Spleen (tissue), 11 donors: Measurements from ENCODE around the gene SHC2. TPM values are rescaled to one million over a fixed set of nuclear protein-coding genes. Genes with fewer than 3 reads are reported as not detected.

Experiments used
- DNase-seq: peaks from one replicate; pipeline ENCODE4 v3.0.0-alpha.2; 2020
- H3K27ac ChIP-seq, 8 donors: fragments of 200-600 bp; sonication (generic) in 7 of 8; 1 replicate in 4 of 8; 2 replicates in 4 of 8; pipeline versions ENCODE4 v1.5.0 to v1.8.0; 2016 to 2021; ENCODE audit warnings: inconsistent platforms in 4 of 8, mild to moderate bottlenecking in 4 of 8, moderate library complexity in 1 of 8
- H3K27me3 ChIP-seq, 7 donors: fragments of 200-600 bp; sonication (generic) in 6 of 7; replicated peaks in 1 of 7; 1 replicate in 4 of 7; 2 replicates in 3 of 7; pipeline versions ENCODE4 v1.5.0 to v1.8.0; 2016 to 2021; ENCODE audit warnings: inconsistent platforms in 3 of 7, mild to moderate bottlenecking in 1 of 7
- H3K36me3 ChIP-seq, 6 donors: fragments of 200-600 bp; sonication (generic) in 5 of 6; 1 replicate in 4 of 6; 2 replicates in 2 of 6; pipeline versions ENCODE4 v1.5.0 to v1.8.0; 2016 to 2021; ENCODE audit warnings: inconsistent platforms in 2 of 6
- H3K4me1 ChIP-seq, 6 donors: fragments of 200-600 bp; sonication (generic) in 5 of 6; 1 replicate in 3 of 6; 2 replicates in 3 of 6; pipeline versions ENCODE4 v1.5.0 to v1.8.0; 2016 to 2021; ENCODE audit warnings: inconsistent platforms in 3 of 6
- H3K4me3 ChIP-seq, 8 donors: fragments of 200-600 bp; sonication (generic) in 7 of 8; 1 replicate in 4 of 8; 2 replicates in 4 of 8; pipeline versions ENCODE4 v1.5.0 to v1.8.0; 2016 to 2021; ENCODE audit warnings: inconsistent platforms in 4 of 8, mild to moderate bottlenecking in 4 of 8, moderate library complexity in 2 of 8
- H3K9me3 ChIP-seq, 8 donors: fragments of 200-600 bp; sonication (generic) in 7 of 8; 1 replicate in 4 of 8; 2 replicates in 4 of 8; pipeline versions ENCODE4 v1.5.0 to v1.8.0; 2016 to 2021; ENCODE audit warnings: inconsistent platforms in 4 of 8
- CTCF ChIP-seq, 11 experiments: fragments of 200-600 bp in 7 of 11; fragments of 450-650 bp in 4 of 11; sonication (generic) in 4 of 11; IDR thresholded peaks in 8 of 11; conservative IDR thresholded peaks in 3 of 11; 1 replicate in 7 of 11; 2 replicates in 4 of 11; pipeline versions ENCODE4 v1.4.0 to v1.8.0; 2016 to 2021; ENCODE audit warnings: antibody characterized with exemption in 11 of 11, inconsistent platforms in 4 of 11, mild to moderate bottlenecking in 1 of 11
- POLR2A ChIP-seq, 3 donors: fragments of 450-650 bp; IDR thresholded peaks; one replicate each; pipeline ENCODE4 v1.5.1; 2017; ENCODE audit warnings: antibody characterized with exemption in 3 of 3, mild to moderate bottlenecking in 1 of 3
- POLR2AphosphoS5 ChIP-seq, 3 donors: sonication (generic); formaldehyde crosslinking; IDR thresholded peaks; one replicate each; pipeline ENCODE4 v1.5.1; 2017; ENCODE audit warnings: antibody characterized with exemption in 3 of 3
- WGBS, 5 donors: extraction: QIAGEN DNeasy Blood & Tissue Kit in 3 of 5; methylation state at CpG; one replicate each; pipeline versions ENCODE4 v1.1.5 to v1.1.7; 2013 to 2018; 5-methylcytosine and 5-hydroxymethylcytosine counted together
- intact Hi-C: fragments of 100-400 bp; cut with DNase I; formaldehyde crosslinking; loops from one replicate; pipeline ENCODE4 v1.15.0; 2023; ENCODE audit warnings: low total_unique reads
- polyA plus RNA-seq, 3 donors: library from polyadenylated mRNA; stranded (reverse); fragments of 200-250 nt; gene quantifications; one replicate each; pipeline ENCODE4 v1.2.1, GENCODE V29; 2013
- total RNA-seq, 7 donors: library from RNA; depleted of rRNA in 3 of 7; stranded (reverse); fragments of >200 nt in 3 of 7; fragmentation: NEBNext Ultra II Directional in 4 of 7; extraction: Animal tissue kit (Norgen Biotek cat#: 25700) in 4 of 7; gene quantifications; one replicate each; pipeline versions ENCODE4 v1.1.0 to v1.2.1, GENCODE V29; 2016 to 2021
- donor health status: healthy with polysubstance abuse.
- donor health status: DM: no; HTN: no; CAD: no; lungs with moderate emphysema.
- donor health status: DM: no; HTN: no; CAD: no.
- donor health status: Bipolar disorder and iron deficiency.
- donor health status: healthy.
- donor health status: DM: no; HTN: no; CAD: no.
- donor health status: DM: yes; HTN: yes; CAD: no.

Gene SHC2
- total and polyA plus RNA-seq, 10 donors: 19.6 to 123 (median 45.2) TPM

- no peak overlapping the region for H3K27ac ChIP-seq
- peaks cover 5 to 57% (median 31%) of the 10 kb centered on the region in 6 donors for H3K4me1 ChIP-seq
- intact Hi-C loops: no loop called here
- H3K4me3 ChIP-seq: peak overlapping the region in 3 of 8 donors; percentile 7 to 51 (median 18)
- TF ChIP-seq CTCF (IDR thresholded peaks at IDR 0.05 in 8 of 11, conservative IDR thresholded peaks at IDR 0.05 in 3 of 11) (no peak), POLR2A (IDR thresholded peaks at IDR 0.05) (no peak), POLR2AphosphoS5 (IDR thresholded peaks at IDR 0.05) (no peak)
- H3K27me3 ChIP-seq: peaks cover 8 to 58% (median 26%) of the 10 kb centered on the region in 7 donors
- no peaks in the 10 kb centered on the region for H3K36me3 ChIP-seq
- WGBS, 5 donors: 0 to 4% (median 2%) methylated on average over 6 to 36 of the region's 36 CpGs
- DNase-seq: peak; percentile 78
- H3K9me3 ChIP-seq: no peaks in the 10 kb centered on the region
These were observed 36.6 kb upstream of the SHC2 start for GRCh38 chr19:497491-497868.

DNA sequence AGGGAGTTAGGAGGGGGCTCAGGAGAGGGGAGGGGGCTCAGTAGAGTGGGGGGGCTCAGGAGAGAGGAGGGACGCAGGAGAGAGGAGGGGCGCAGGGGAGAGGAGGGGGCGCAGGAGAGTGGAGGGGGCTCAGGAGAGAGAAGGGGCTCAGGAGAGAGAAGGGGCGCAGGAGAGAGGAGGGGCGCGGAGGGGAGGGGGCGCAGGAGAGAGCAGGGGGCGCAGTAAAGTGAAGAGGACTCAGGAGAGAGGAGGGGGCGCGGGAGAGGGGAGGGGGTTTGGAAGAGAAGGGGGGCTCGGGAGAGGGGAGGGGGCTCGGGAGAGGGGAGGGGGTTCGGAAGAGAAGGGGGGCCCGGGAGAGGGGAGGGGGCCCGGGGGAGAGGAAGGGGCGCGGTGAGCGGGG lies 36.2 kb upstream of the SHC2 start:
- DNase-seq: no peak
- H3K36me3 ChIP-seq: no peaks in the 10 kb centered on the region
- H3K9me3 ChIP-seq: no peaks in the 10 kb centered on the region
- no peak for TF ChIP-seq CTCF (IDR thresholded peaks at IDR 0.05 in 8 of 11, conservative IDR thresholded peaks at IDR 0.05 in 3 of 11)
- H3K4me1 ChIP-seq: peaks cover 5 to 52% (median 31%) of the 10 kb centered on the region in 6 donors
- 6 to 13% (median 13%) methylated on average over 6 to 18 of the region's 18 CpGs for WGBS, 5 donors
- no peak overlapping the region for H3K27ac ChIP-seq
- H3K4me3 ChIP-seq: peak overlapping the region in 1 of 8 donors; percentile 51
- peaks cover 8 to 58% (median 26%) of the 10 kb centered on the region in 7 donors for H3K27me3 ChIP-seq
- intact Hi-C loops: no loop called here

- Histone ChIP-seq H3K4me3 (peak within 1 kb of the TSS in 2 of 8 donors; percentile 18 to 51), H3K9me3 (no peaks in the 10 kb centered on the region), H3K4me1 (peaks cover 5 to 51% (median 31%) of the 10 kb centered on the region in 6 donors), H3K27me3 (peaks cover 8 to 58% (median 26%) of the 10 kb centered on the region in 7 donors), H3K36me3 (no peaks in the 10 kb centered on the region), H3K27ac (peak within 1 kb of the TSS in 4 of 8 donors; percentile 24 to 52 (median 46))
- intact Hi-C loops: no loop called here
- no peak for DNase-seq
- TF ChIP-seq POLR2A (IDR thresholded peaks at IDR 0.05) (no peak), CTCF (IDR thresholded peaks at IDR 0.05 in 8 of 11, conservative IDR thresholded peaks at IDR 0.05 in 3 of 11) (no peak), POLR2AphosphoS5 (IDR thresholded peaks at IDR 0.05) (no peak)
- 10 to 15% (median 12%) methylated on average over 16 to 33 of the region's 33 CpGs for WGBS, 5 donors
These were observed 35.4 kb upstream of the SHC2 start, which contains the start of gene MADCAM1 for GRCh38 chr19:496112-496665. MADCAM1 (plus strand) TSS chr19:496486; CDS start chr19:496500, 14 bp downstream.

DNA sequence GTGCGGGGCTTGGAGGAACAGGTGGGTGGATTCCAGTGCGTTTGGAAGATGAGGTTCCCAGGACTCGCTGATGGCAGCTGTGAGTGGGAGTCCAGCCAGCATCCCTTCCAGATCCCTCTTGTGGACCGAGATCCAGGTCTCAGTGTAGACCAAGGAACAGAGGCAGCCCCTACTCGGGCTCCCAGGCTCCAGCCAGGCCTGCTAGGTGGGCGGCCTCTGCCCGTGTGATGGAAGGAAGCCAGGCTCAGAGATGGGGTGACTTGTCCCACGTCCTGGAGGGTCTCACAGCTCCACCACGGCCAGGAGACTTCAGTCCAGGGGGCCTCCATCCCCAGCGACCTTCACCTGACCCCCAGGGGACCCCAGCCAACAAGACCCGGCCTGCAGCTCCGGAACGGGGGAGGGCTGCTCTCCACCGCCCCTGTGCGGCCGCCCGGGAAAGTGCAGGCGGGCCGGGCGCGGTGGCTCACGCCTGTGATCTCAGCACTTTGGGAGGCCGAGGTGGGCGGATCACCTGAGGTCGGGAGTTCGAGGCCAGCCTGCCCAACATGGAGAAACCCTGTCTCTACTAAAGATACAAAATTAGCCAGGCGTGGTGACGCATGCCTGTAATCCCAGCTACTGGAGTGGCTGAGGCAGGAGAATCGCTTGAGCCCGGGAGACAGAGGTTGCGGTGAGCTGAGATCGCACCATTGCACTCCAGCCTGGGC lies 34.7 kb upstream of the SHC2 start:
- H3K4me1 ChIP-seq: peaks cover 5 to 57% (median 31%) of the 10 kb centered on the region in 6 donors
- intact Hi-C loops: no loop called here
- peak overlapping the region in 4 of 8 donors; percentile 24 to 52 (median 46) for H3K27ac ChIP-seq
- no peaks in the 10 kb centered on the region for H3K36me3 ChIP-seq
- DNase-seq: peak; percentile 87
- TF ChIP-seq POLR2A (IDR thresholded peaks at IDR 0.05): no peak
- peak; percentile 54 to 91 (median 80) for TF ChIP-seq CTCF (IDR thresholded peaks at IDR 0.05 in 8 of 11, conservative IDR thresholded peaks at IDR 0.05 in 3 of 11)
- peak in 2 of 3 donors; percentile 20 to 62 for TF ChIP-seq POLR2AphosphoS5 (IDR thresholded peaks at IDR 0.05)
- H3K27me3 ChIP-seq: peaks cover 8 to 58% (median 26%) of the 10 kb centered on the region in 7 donors
- WGBS, 5 donors: 14 to 26% (median 17%) methylated on average over 28 to 32 of the region's 32 CpGs
- peak overlapping the region in 2 of 8 donors; percentile 17 to 28 for H3K4me3 ChIP-seq
- H3K9me3 ChIP-seq: no peaks in the 10 kb centered on the region
